ENCODE data around the gene HSPA4. TPM values are rescaled to one million over a fixed set of nuclear protein-coding genes. Genes with fewer than 3 reads are reported as not detected.

The HSPA4 gene
- total RNA-seq, 1 experiment from 2014 or later = 337 TPM

- POLR2A ChIA-PET (ENCODE audit: low non-redundant PET) = no interaction called here
- TF ChIP-seq EZH2 (IDR thresholded peaks at IDR 0.05; ENCODE audit: borderline replicate concordance, low read depth, low read length, poor library complexity, severe bottlenecking) (no peak), CTCF (conservative IDR thresholded peaks at IDR 0.05; ENCODE audit: low read depth, low read length) (no peak)
- intact Hi-C loops (cut with micrococcal nuclease; ENCODE audit: unreplicated experiment) = no loop called here
- CTCF ChIA-PET = interaction anchor here (0.6 kb wide), 1 partner anchor 913 kb away, joined by 4 read pairs; no protein-coding TSS in a partner anchor
- no peaks in the 10 kb centered on the region for H3K4me1 ChIP-seq (ENCODE audit: insufficient read depth, low read length, poor library complexity, severe bottlenecking)
- BruUV-seq (replicated peaks) = no TSS peak
- H3K27ac ChIP-seq (ENCODE audit: low read depth, low read length, poor library complexity, severe bottlenecking) = no peak overlapping the region
- no peak overlapping the region for H3K4me3 ChIP-seq (ENCODE audit: low read depth, low read length, poor library complexity, severe bottlenecking)
- H3K9me3 ChIP-seq (ENCODE audit: low read depth, low read length, poor library complexity, severe bottlenecking) = no peaks in the 10 kb centered on the region
- peaks cover 16% of the 10 kb centered on the region for H3K36me3 ChIP-seq (ENCODE audit: insufficient read depth, low read length, poor library complexity, severe bottlenecking)
- DNase-seq (ENCODE audit: low spot score) = no peak
- no peaks in the 10 kb centered on the region for H3K27me3 ChIP-seq (replicated peaks; ENCODE audit: insufficient read depth, low read depth, low read length, poor library complexity)
Measured at GRCh38 chr5:133108481-133108921, 56.7 kb downstream of the HSPA4 start.

- Histone ChIP-seq H3K4me1 (ENCODE audit: insufficient read depth, low read length, poor library complexity, severe bottlenecking) (no peaks in the 10 kb centered on the region), H3K9me3 (ENCODE audit: low read depth, low read length, poor library complexity, severe bottlenecking) (no peaks in the 10 kb centered on the region), H3K27me3 (replicated peaks; ENCODE audit: insufficient read depth, low read depth, low read length, poor library complexity) (no peaks in the 10 kb centered on the region), H3K36me3 (ENCODE audit: insufficient read depth, low read length, poor library complexity, severe bottlenecking) (peaks cover 2% of the 10 kb centered on the region), H3K4me3 (ENCODE audit: low read depth, low read length, poor library complexity, severe bottlenecking) (no peak overlapping the region), H3K27ac (ENCODE audit: low read depth, low read length, poor library complexity, severe bottlenecking) (no peak overlapping the region)
- CTCF ChIA-PET = interaction anchor here (0.6 to 0.7 kb wide), 2 partner anchors 150 to 526 kb away, joined by 3 to 4 read pairs; no protein-coding TSS in a partner anchor
- POLR2A ChIA-PET (ENCODE audit: low non-redundant PET) = no interaction called here
- TF ChIP-seq CTCF (conservative IDR thresholded peaks at IDR 0.05; ENCODE audit: low read depth, low read length) (no peak), EZH2 (IDR thresholded peaks at IDR 0.05; ENCODE audit: borderline replicate concordance, low read depth, low read length, poor library complexity, severe bottlenecking) (no peak)
- intact Hi-C loops (cut with micrococcal nuclease; ENCODE audit: unreplicated experiment) = loop anchor here (2.0 to 5.0 kb wide), 4 partner anchors 152 to 929 kb away; no protein-coding TSS in a partner anchor
- BruUV-seq (replicated peaks) = no TSS peak
- DNase-seq (ENCODE audit: low spot score) = no peak
Measured at GRCh38 chr5:133109655-133110483, 58.1 kb downstream of the HSPA4 start.

- Histone ChIP-seq H3K36me3 (ENCODE audit: insufficient read depth, low read length, poor library complexity, severe bottlenecking) (no peaks in the 10 kb centered on the region), H3K4me3 (ENCODE audit: low read depth, low read length, poor library complexity, severe bottlenecking) (no peak overlapping the region), H3K4me1 (ENCODE audit: insufficient read depth, low read length, poor library complexity, severe bottlenecking) (no peaks in the 10 kb centered on the region), H3K27ac (ENCODE audit: low read depth, low read length, poor library complexity, severe bottlenecking) (no peak overlapping the region), H3K9me3 (ENCODE audit: low read depth, low read length, poor library complexity, severe bottlenecking) (no peaks in the 10 kb centered on the region), H3K27me3 (replicated peaks; ENCODE audit: insufficient read depth, low read depth, low read length, poor library complexity) (no peaks in the 10 kb centered on the region)
- BruUV-seq (replicated peaks) = no TSS peak
- POLR2A ChIA-PET (ENCODE audit: low non-redundant PET) = no interaction called here
- intact Hi-C loops (cut with micrococcal nuclease; ENCODE audit: unreplicated experiment) = loop anchor here (1.0 to 5.0 kb wide), 5 partner anchors 152 to 928 kb away; no protein-coding TSS in a partner anchor
- CTCF ChIA-PET = interaction anchor here (0.7 kb wide), 1 partner anchor 151 kb away, joined by 3 read pairs; no protein-coding TSS in a partner anchor
- TF ChIP-seq CTCF (conservative IDR thresholded peaks at IDR 0.05; ENCODE audit: low read depth, low read length) = no peak
- no peak for TF ChIP-seq EZH2 (IDR thresholded peaks at IDR 0.05; ENCODE audit: borderline replicate concordance, low read depth, low read length, poor library complexity, severe bottlenecking)
- DNase-seq (ENCODE audit: low spot score) = no peak
Measured at GRCh38 chr5:133110709-133111108, 58.9 kb downstream of the HSPA4 start.

Measured in A673 (cell line).